ENCODE data around the gene KRTAP20-2.

Gene KRTAP20-2

GRCh38 chr21:30652891-30653290 lies 17.9 kb downstream of the KRTAP20-2 start:
- no peak overlapping the region for H3K4me3 ChIP-seq (ENCODE audit: low read depth, low read length)
- in situ Hi-C loops (cut with HindIII; ENCODE audit: low sequenced_read_pairs): no loop called here
- TF ChIP-seq CTCF (IDR thresholded peaks at IDR 0.05; ENCODE audit: low read depth, low read length): no peak
- no peak for DNase-seq (ENCODE audit: low read depth, low spot score)

- DNase-seq (ENCODE audit: low read depth, low spot score): no peak
- TF ChIP-seq CTCF (IDR thresholded peaks at IDR 0.05; ENCODE audit: low read depth, low read length): no peak
- in situ Hi-C loops (cut with HindIII; ENCODE audit: low sequenced_read_pairs): no loop called here
- H3K4me3 ChIP-seq (ENCODE audit: low read depth, low read length): no peak overlapping the region
Observed at GRCh38 chr21:30668776-30669175, 33.8 kb downstream of the KRTAP20-2 start.

- in situ Hi-C loops (cut with HindIII; ENCODE audit: low sequenced_read_pairs): no loop called here
- H3K4me3 ChIP-seq (ENCODE audit: low read depth, low read length): no peak overlapping the region
- no peak for DNase-seq (ENCODE audit: low read depth, low spot score)
- no peak for TF ChIP-seq CTCF (IDR thresholded peaks at IDR 0.05; ENCODE audit: low read depth, low read length)
Observed at GRCh38 chr21:30672985-30673650, 38.1 kb downstream of the KRTAP20-2 start.

- in situ Hi-C loops (cut with HindIII; ENCODE audit: low sequenced_read_pairs): no loop called here
- DNase-seq (ENCODE audit: low read depth, low spot score): no peak
- TF ChIP-seq CTCF (IDR thresholded peaks at IDR 0.05; ENCODE audit: low read depth, low read length): no peak
- no peak overlapping the region for H3K4me3 ChIP-seq (ENCODE audit: low read depth, low read length)
Observed at GRCh38 chr21:30674312-30674711, 39.3 kb downstream of the KRTAP20-2 start.

- no peak overlapping the region for H3K4me3 ChIP-seq (ENCODE audit: low read depth, low read length)
- TF ChIP-seq CTCF (IDR thresholded peaks at IDR 0.05; ENCODE audit: low read depth, low read length): no peak
- in situ Hi-C loops (cut with HindIII; ENCODE audit: low sequenced_read_pairs): no loop called here
- DNase-seq (ENCODE audit: low read depth, low spot score): no peak
Observed at GRCh38 chr21:30676737-30677136, 41.7 kb downstream of the KRTAP20-2 start.

- no peak overlapping the region for H3K4me3 ChIP-seq (ENCODE audit: low read depth, low read length)
- DNase-seq (ENCODE audit: low read depth, low spot score): no peak
- TF ChIP-seq CTCF (IDR thresholded peaks at IDR 0.05; ENCODE audit: low read depth, low read length): no peak
- in situ Hi-C loops (cut with HindIII; ENCODE audit: low sequenced_read_pairs): no loop called here
Observed at GRCh38 chr21:30680586-30680985, 45.6 kb downstream of the KRTAP20-2 start.

All from astrocyte of the spinal cord (primary cell).